A673 (cell line): Measurements from ENCODE around the gene USH1G. TPM values are rescaled to one million over a fixed set of nuclear protein-coding genes. Genes with fewer than 3 reads are reported as not detected.
A peak's percentile ranks its signal among the peaks of the same experiment; 100 is the strongest.

Experiments
- BruUV-seq: library from RNA; stranded (reverse); fragments of 400-500 nt; replicated peaks from 2 replicates; lab custom pipeline; 2021; lab: Mats Ljungman, UMichigan
- CTCF ChIA-PET: fragments of 300-600 bp; sonication (Branson Sonifier 250); formaldehyde crosslinking; loops from one replicate; lab custom pipeline; 2022; ENCODE audit warnings: antibody characterized with exemption; lab: Charles Lee
- POLR2A ChIA-PET: fragments of 300-600 bp; sonication (Branson Sonifier 250); formaldehyde crosslinking; loops from one replicate; lab custom pipeline; 2022; ENCODE audit warnings: antibody characterized with exemption; ENCODE audit not compliant: low non-redundant PET; lab: Charles Lee
- DNase-seq: peaks from one replicate; pipeline ENCODE4 v3.0.0-alpha.2; 2015; ENCODE audit warnings: low spot score
- H3K27ac ChIP-seq: fragments of 200-600 bp; sonication (generic); 2 replicates; pipeline ENCODE4 v1.5.1; 2016; ENCODE audit warnings: mixed run types, low read depth, mild to moderate bottlenecking, mixed read lengths, antibody characterized with exemption, low read length; ENCODE audit not compliant: poor library complexity, severe bottlenecking
- H3K27me3 ChIP-seq: fragments of 200-600 bp; sonication (generic); replicated peaks from 2 replicates; pipeline ENCODE4 v1.6.1; 2017; ENCODE audit warnings: mixed run types, low read depth, mild to moderate bottlenecking, mixed read lengths, antibody characterized with exemption, low read length; ENCODE audit not compliant: insufficient read depth, poor library complexity
- H3K36me3 ChIP-seq: fragments of 200-600 bp; sonication (generic); 2 replicates; pipeline ENCODE4 v1.6.1; 2016; ENCODE audit warnings: mixed run types, mild to moderate bottlenecking, mixed read lengths, antibody characterized with exemption, low read length; ENCODE audit not compliant: insufficient read depth, poor library complexity, severe bottlenecking
- H3K4me1 ChIP-seq: fragments of 200-600 bp; sonication (generic); 2 replicates; pipeline ENCODE4 v1.6.1; 2017; ENCODE audit warnings: mixed run types, mild to moderate bottlenecking, mixed read lengths, antibody characterized with exemption, low read length; ENCODE audit not compliant: insufficient read depth, poor library complexity, severe bottlenecking
- H3K4me3 ChIP-seq: fragments of 200-600 bp; sonication (generic); 2 replicates; pipeline ENCODE4 v1.5.1; 2016; ENCODE audit warnings: low read depth, mixed run types, mild to moderate bottlenecking, mixed read lengths, low read length; ENCODE audit not compliant: poor library complexity, severe bottlenecking
- H3K9me3 ChIP-seq: fragments of 200-600 bp; sonication (generic); 2 replicates; pipeline ENCODE4 v1.6.1; 2016; ENCODE audit warnings: mixed run types, low read depth, mild to moderate bottlenecking, mixed read lengths, antibody characterized with exemption, low read length; ENCODE audit not compliant: poor library complexity, severe bottlenecking
- EZH2 ChIP-seq: fragments of 200-600 bp; sonication (generic); IDR thresholded peaks from 2 replicates; pipeline ENCODE4 v1.6.1; 2017; ENCODE audit warnings: borderline replicate concordance, low read depth, mild to moderate bottlenecking, mixed read lengths, antibody characterized with exemption, low read length; ENCODE audit not compliant: poor library complexity, severe bottlenecking
- intact Hi-C: fragments of 100-400 bp; cut with micrococcal nuclease; formaldehyde crosslinking; loops from one replicate; pipeline ENCODE4 v1.10.0; 2022; ENCODE audit not compliant: unreplicated experiment
- total RNA-seq: library from RNA; stranded (reverse); gene quantifications from 2 replicates; pipeline ENCODE4 v1.2.3, GENCODE V29; 2021
- TF ChIP-seq, protein P1 (sequence below): fragments of 300-800, 200-600 bp; sonication (generic); conservative IDR thresholded peaks from 2 replicates; pipeline ENCODE4 v1.5.1; 2017; ENCODE audit warnings: low read depth, mild to moderate bottlenecking, antibody characterized with exemption, low read length, moderate library complexity, mixed read lengths

The USH1G gene
- total RNA-seq, 1 experiment from 2014 or later = not detected

DNA sequence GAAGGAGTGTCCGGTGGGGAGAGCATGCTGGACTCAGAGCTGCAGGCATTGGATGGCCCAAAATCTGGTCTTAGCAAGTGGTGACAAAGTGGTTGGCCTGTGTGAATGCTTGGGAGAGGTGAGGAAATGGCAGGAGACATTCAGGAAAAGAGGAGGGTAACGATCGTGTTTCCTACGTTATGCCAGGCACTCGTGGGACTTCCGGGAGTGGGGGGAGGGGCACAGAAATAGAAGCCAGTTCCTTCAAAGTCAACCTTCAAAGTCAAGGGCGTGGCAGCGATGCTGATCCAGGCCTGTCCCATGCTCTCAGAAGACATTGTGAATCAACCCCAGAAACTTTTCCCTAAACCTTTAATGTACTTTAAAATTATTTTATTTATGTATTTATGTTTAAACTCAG, 16.5 kb upstream of the USH1G start:
- intact Hi-C loops = no loop called here
- CTCF ChIA-PET = no interaction called here
- Histone ChIP-seq H3K4me3 (no peak overlapping the region), H3K27me3 (peaks cover 96% of the 10 kb centered on the region), H3K4me1 (no peaks in the 10 kb centered on the region), H3K36me3 (no peaks in the 10 kb centered on the region), H3K27ac (no peak overlapping the region), H3K9me3 (no peaks in the 10 kb centered on the region)
- TF ChIP-seq, protein P1, sequence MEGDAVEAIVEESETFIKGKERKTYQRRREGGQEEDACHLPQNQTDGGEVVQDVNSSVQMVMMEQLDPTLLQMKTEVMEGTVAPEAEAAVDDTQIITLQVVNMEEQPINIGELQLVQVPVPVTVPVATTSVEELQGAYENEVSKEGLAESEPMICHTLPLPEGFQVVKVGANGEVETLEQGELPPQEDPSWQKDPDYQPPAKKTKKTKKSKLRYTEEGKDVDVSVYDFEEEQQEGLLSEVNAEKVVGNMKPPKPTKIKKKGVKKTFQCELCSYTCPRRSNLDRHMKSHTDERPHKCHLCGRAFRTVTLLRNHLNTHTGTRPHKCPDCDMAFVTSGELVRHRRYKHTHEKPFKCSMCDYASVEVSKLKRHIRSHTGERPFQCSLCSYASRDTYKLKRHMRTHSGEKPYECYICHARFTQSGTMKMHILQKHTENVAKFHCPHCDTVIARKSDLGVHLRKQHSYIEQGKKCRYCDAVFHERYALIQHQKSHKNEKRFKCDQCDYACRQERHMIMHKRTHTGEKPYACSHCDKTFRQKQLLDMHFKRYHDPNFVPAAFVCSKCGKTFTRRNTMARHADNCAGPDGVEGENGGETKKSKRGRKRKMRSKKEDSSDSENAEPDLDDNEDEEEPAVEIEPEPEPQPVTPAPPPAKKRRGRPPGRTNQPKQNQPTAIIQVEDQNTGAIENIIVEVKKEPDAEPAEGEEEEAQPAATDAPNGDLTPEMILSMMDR = no peak
- TF ChIP-seq EZH2 = no peak
- POLR2A ChIA-PET = no interaction called here
- DNase-seq = no peak
- BruUV-seq = no TSS peak

DNA sequence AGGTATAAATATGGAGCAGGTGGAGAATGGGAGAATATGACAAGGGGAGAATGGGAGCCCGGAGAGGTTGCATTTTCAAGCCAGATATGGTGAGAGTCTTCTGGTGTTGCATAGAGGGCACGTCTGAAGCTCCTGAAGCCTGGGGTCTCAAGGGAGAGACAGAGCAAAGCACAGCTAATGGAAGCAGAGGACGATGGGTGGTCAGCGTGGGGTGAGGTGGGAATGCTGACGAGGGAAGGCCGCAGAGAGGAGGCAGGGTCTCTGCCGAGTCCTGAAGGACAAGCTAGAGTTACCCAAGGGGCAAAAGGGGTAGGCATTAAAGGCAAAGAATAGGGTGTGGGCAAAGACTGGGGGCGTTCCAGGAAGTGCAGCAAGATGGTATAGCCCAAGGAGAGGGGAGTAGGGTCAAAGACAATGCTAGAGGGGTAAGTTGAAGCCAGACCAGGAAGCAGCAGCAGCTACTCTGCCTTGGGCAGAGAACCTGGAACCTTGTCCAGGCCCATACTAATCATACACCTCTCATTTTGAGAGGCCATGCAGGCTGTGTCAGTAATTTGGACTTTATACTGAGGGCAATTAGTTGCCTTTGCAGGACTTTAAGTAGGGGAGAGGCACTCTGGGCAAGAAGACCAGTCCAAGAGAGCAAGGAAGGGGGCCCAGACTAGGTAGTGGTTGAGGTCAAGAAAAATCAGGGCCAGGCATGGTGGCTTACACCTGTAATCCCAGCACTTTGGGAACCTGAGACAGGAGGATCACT, 15.3 kb upstream of the USH1G start:
- no peak overlapping the region for H3K27ac ChIP-seq
- H3K4me3 ChIP-seq = no peak overlapping the region
- H3K4me1 ChIP-seq = no peaks in the 10 kb centered on the region
- BruUV-seq = no TSS peak
- H3K27me3 ChIP-seq = peaks cover 96% of the 10 kb centered on the region
- CTCF ChIA-PET = no interaction called here
- intact Hi-C loops = no loop called here
- H3K9me3 ChIP-seq = no peaks in the 10 kb centered on the region
- TF ChIP-seq EZH2 = no peak
- TF ChIP-seq, protein P1 = no peak
- POLR2A ChIA-PET = interaction anchor here (0.6 kb wide), 1 partner anchor 629 kb away, joined by 12 read pairs; no protein-coding TSS in a partner anchor
- DNase-seq = no peak
- H3K36me3 ChIP-seq = no peaks in the 10 kb centered on the region

DNA sequence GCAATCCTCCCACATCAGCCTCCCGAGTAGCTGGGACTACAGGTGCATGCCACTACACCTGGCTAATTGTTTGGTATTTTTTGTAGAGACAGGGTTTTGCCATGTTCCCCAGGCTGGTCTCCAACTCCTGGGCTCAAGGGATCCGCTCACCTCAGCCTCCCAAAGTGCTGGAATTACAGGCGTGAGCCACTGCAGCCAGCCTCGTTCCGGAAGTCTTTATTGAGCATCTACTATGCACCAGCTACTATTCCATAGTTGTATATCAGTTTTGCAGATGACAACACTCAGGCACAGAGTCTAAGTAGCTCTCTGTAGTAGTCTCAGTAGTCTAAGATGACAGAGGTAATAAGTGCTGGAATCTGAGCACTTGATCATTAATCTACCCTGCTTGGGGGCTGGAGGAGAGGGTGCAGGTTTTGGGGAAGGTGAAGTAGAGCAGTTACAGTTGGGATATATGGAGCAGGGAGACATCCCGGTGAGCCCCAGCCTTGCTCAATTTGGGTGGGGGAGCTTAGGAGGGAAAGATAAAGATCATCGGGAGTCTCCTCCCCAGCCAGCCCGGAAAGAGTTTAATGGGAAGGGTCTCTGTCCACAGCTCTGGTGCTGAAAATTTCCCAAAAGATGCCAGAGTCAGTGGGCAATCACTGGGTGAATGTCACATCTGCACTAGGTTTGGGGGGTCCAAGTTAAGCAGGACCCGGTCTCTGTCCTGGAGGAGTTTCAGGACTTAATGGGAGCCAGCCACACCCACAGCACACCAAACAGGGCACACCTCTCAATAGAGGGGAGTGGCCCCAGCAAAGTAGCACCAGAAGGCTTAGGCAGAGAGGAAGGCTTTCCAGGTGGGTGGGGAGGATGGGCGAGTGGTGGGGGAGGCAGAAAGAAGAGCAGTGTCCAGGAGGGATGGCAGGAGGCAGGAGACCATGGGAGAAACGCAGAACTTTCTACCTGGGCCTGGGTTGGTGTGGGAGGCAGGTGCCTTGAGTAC, 14.3 kb upstream of the USH1G start:
- Histone ChIP-seq H3K4me3 (no peak overlapping the region), H3K9me3 (no peaks in the 10 kb centered on the region), H3K27ac (no peak overlapping the region), H3K36me3 (no peaks in the 10 kb centered on the region), H3K27me3 (peaks cover 97% of the 10 kb centered on the region), H3K4me1 (no peaks in the 10 kb centered on the region)
- BruUV-seq = no TSS peak
- DNase-seq = no peak
- intact Hi-C loops = no loop called here
- POLR2A ChIA-PET = no interaction called here
- CTCF ChIA-PET = interaction anchor here (0.6 kb wide), 1 partner anchor 11 kb away, joined by 7 read pairs; no protein-coding TSS in a partner anchor
- TF ChIP-seq EZH2 = peak; percentile 75
- TF ChIP-seq, protein P1 = no peak
